Endothelial cell (in vitro differentiated cells): ENCODE measurements around the gene IPO9. TPM values are rescaled to one million over a fixed set of nuclear protein-coding genes. Genes with fewer than 3 reads are reported as not detected.

Experiments used
- DNase-seq: peaks from one replicate; pipeline ENCODE4 v3.0.0; 2021; ENCODE audit warnings: low spot score
- H3K27ac Mint-ChIP-seq: one replicate; pipeline ENCODE4 v1.8.0; 2021; ENCODE audit warnings: mixed read lengths, inconsistent platforms; ENCODE audit not compliant: unreplicated experiment
- H3K27me3 Mint-ChIP-seq: one replicate; pipeline ENCODE4 v1.8.0; 2021; ENCODE audit warnings: mild to moderate bottlenecking, moderate library complexity, mixed read lengths, inconsistent platforms; ENCODE audit not compliant: unreplicated experiment
- H3K36me3 Mint-ChIP-seq: one replicate; pipeline ENCODE4 v1.8.0; 2021; ENCODE audit warnings: mild to moderate bottlenecking, low read depth, mixed read lengths, inconsistent platforms; ENCODE audit not compliant: unreplicated experiment
- H3K4me1 Mint-ChIP-seq: one replicate; pipeline ENCODE4 v1.8.0; 2021; ENCODE audit warnings: mild to moderate bottlenecking, mixed read lengths, inconsistent platforms; ENCODE audit not compliant: unreplicated experiment
- H3K4me3 Mint-ChIP-seq: one replicate; pipeline ENCODE4 v1.8.0; 2021; ENCODE audit warnings: mild to moderate bottlenecking, mixed read lengths, inconsistent platforms; ENCODE audit not compliant: unreplicated experiment
- H3K9me3 Mint-ChIP-seq: one replicate; pipeline ENCODE4 v1.8.0; 2021; ENCODE audit warnings: mixed read lengths, inconsistent platforms; ENCODE audit not compliant: unreplicated experiment
- total RNA-seq: library from RNA; stranded (reverse); fragmentation: NEBNext Ultra II Directional; extraction: Animal tissue kit (Norgen Biotek cat#: 25700); gene quantifications from one replicate; pipeline ENCODE4 v1.2.1, GENCODE V29; 2021; ENCODE audit not compliant: unreplicated experiment
- TF ChIP-seq, protein P1 (sequence below): fragments of 200-600 bp; sonication (generic); IDR thresholded peaks from one replicate; pipeline ENCODE4 v1.5.0; 2021; ENCODE audit warnings: antibody characterized with exemption; ENCODE audit not compliant: unreplicated experiment

IPO9 gene
- total RNA-seq, 1 donor from 2014 or later: 69.5 TPM

DNA sequence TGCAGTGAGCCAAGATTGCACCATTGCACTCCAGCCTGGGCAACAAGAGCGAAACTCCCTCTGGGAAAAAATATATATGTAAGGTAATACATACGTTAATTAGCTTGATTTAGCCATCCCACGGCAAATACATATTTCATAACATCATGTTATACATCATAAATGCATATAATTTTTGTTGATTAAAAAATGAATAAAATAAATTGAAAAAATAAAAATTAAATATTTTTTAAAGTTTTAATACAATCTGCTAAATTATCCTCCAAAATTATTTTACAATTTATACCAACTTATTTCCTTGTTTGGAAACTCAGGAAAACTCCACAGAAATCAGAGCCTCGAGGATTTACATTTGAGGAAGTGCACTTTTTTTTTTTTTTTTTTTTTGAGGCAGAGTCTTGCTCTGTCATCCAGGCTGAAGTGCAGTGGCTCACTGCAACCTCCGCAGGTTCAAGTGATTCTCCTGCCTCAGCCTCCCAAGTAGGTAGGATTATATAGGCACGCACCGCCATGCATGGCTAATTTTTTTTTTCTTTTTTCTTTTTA, 12.6 kb upstream of the IPO9 start:
- TF ChIP-seq, protein P1, sequence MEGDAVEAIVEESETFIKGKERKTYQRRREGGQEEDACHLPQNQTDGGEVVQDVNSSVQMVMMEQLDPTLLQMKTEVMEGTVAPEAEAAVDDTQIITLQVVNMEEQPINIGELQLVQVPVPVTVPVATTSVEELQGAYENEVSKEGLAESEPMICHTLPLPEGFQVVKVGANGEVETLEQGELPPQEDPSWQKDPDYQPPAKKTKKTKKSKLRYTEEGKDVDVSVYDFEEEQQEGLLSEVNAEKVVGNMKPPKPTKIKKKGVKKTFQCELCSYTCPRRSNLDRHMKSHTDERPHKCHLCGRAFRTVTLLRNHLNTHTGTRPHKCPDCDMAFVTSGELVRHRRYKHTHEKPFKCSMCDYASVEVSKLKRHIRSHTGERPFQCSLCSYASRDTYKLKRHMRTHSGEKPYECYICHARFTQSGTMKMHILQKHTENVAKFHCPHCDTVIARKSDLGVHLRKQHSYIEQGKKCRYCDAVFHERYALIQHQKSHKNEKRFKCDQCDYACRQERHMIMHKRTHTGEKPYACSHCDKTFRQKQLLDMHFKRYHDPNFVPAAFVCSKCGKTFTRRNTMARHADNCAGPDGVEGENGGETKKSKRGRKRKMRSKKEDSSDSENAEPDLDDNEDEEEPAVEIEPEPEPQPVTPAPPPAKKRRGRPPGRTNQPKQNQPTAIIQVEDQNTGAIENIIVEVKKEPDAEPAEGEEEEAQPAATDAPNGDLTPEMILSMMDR: no peak
- no peak for DNase-seq
- H3K9me3 Mint-ChIP-seq: no peaks in the 10 kb centered on the region
- peaks cover 51% of the 10 kb centered on the region for H3K36me3 Mint-ChIP-seq
- no peak overlapping the region for H3K4me3 Mint-ChIP-seq
- no peak overlapping the region for H3K27ac Mint-ChIP-seq
- peaks cover 5% of the 10 kb centered on the region for H3K27me3 Mint-ChIP-seq
- H3K4me1 Mint-ChIP-seq: peaks cover 2% of the 10 kb centered on the region

DNA sequence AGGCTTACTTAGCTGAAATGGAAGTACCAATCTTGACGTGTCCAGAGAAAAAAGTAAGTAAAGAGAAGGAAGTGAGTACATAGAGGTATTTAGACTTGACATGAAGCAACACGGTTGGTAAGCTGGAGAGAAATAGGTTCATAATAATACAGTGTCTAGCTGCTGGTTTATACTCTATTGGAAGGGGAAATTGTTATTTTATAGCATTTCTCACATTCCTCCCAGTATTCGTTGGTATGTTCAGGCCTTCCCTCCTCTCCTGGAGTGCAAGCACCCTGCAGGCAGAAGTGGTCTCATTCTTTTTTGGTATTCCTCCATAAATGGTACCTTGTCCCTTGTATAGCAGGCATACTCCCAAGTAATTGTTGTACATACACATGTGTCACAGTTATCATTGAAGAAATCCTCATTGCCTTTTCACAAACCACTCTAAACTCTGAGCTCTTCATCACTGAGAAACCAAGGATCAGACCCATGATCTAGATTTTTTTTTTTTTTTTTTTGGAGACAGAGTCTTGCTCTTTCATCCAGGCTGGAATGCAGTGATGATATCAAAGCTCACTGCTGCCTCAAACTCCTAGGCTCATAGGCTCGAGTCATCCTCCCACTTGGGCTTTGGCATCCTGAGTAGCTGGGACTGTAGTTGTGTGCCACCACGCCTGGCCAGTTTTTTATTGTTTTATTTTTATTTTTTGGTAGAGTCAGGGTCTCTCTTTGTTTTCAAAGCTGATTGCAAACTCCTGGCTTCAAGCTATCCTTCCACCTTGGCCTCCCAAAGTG, 9.8 kb upstream of the IPO9 start:
- H3K27ac Mint-ChIP-seq: no peak overlapping the region
- no peak overlapping the region for H3K4me3 Mint-ChIP-seq
- TF ChIP-seq, protein P1: no peak
- H3K27me3 Mint-ChIP-seq: peaks cover 1% of the 10 kb centered on the region
- H3K9me3 Mint-ChIP-seq: no peaks in the 10 kb centered on the region
- peaks cover 52% of the 10 kb centered on the region for H3K36me3 Mint-ChIP-seq
- no peak for DNase-seq
- no peaks in the 10 kb centered on the region for H3K4me1 Mint-ChIP-seq

DNA sequence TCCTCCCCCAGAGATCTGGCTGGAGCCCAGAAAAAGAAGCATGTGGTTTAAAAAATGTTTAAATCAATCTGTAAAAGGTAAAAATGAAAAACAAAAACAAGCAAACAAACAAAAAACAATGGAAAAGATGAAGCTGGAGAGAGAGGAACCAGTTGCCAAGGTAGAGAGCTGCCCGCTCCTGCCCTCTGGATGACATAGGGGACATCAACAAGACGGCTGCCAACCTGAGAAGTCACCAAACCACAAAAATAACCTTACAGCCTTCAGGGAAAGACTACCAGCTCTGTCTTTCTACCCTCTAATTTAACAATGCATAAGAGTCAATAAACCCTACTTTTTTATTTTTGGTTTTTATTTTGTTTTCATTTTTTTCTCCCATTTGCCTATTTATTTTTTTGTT, 8.5 kb upstream of the IPO9 start:
- Mint-ChIP-seq H3K27me3 (peaks cover 1% of the 10 kb centered on the region), H3K9me3 (no peaks in the 10 kb centered on the region), H3K4me3 (no peak overlapping the region), H3K27ac (peak overlapping the region; percentile 61), H3K36me3 (peaks cover 52% of the 10 kb centered on the region), H3K4me1 (no peaks in the 10 kb centered on the region)
- no peak for DNase-seq
- TF ChIP-seq, protein P1: no peak

DNA sequence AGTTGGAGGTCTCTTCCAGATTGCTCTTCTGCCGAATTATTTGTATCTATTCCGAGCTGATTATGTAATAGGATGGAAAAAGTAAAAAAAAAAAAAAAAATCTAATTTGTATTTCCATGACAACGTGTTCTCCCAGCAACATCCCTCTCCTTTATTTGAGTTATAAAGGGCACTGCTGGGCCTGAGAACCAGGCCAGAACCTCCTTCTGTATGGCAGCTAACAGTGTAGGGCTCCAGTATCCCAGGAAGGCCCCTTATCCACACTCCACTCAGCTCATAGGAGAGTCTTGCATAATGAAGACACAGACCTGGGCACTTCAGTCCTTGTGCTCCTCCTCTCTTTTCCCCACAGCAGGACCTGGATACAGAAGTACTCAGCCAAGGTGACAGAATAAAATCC, 3.7 kb upstream of the IPO9 start:
- peaks cover 14% of the 10 kb centered on the region for H3K4me1 Mint-ChIP-seq
- H3K9me3 Mint-ChIP-seq: no peaks in the 10 kb centered on the region
- H3K4me3 Mint-ChIP-seq: no peak overlapping the region
- peaks cover 4% of the 10 kb centered on the region for H3K27me3 Mint-ChIP-seq
- TF ChIP-seq, protein P1: no peak
- DNase-seq: no peak
- H3K36me3 Mint-ChIP-seq: peaks cover 30% of the 10 kb centered on the region
- H3K27ac Mint-ChIP-seq: no peak overlapping the region

DNA sequence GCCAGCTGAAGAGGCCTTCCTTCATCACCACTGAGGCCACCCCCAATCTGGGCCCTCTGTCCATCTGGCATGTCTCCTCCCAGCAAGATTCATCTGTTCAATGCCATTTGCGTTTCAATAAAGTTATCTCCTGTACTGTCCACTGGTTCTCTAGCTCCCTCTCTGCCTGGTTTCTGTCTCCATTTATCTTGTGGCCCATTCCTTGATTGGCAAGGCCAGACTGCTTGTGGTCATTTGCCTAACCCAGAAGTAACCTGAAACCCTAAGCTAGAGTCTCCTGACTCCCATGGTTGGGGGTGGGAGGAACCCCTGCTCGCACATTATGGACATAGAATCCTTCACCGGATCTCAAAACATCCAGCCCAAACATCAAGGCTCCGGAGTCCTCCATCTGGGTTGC, 2.1 kb upstream of the IPO9 start:
- TF ChIP-seq, protein P1: no peak
- peaks cover 16% of the 10 kb centered on the region for H3K36me3 Mint-ChIP-seq
- no peak for DNase-seq
- no peak overlapping the region for H3K27ac Mint-ChIP-seq
- H3K27me3 Mint-ChIP-seq: peaks cover 4% of the 10 kb centered on the region
- H3K4me1 Mint-ChIP-seq: peaks cover 15% of the 10 kb centered on the region
- H3K9me3 Mint-ChIP-seq: no peaks in the 10 kb centered on the region
- H3K4me3 Mint-ChIP-seq: no peak overlapping the region
